Activated CD4-positive, alpha-beta T cell treated with anti-CD3 and anti-CD28 coated beads, Interleukin-2, amount 50 U/mL, for 4 hours (primary cell): ENCODE measurements around the gene MCHR2.
"Not testable (repeated sequence)": the region's sequence is repeated elsewhere in the genome, so short reads cannot be mapped to it uniquely, and the experiment has no call there.

Source experiments
- DNase-seq, 2 experiments: peaks; one replicate each; pipeline ENCODE4 v3.0.0-alpha.2; 2020

The MCHR2 gene

DNA sequence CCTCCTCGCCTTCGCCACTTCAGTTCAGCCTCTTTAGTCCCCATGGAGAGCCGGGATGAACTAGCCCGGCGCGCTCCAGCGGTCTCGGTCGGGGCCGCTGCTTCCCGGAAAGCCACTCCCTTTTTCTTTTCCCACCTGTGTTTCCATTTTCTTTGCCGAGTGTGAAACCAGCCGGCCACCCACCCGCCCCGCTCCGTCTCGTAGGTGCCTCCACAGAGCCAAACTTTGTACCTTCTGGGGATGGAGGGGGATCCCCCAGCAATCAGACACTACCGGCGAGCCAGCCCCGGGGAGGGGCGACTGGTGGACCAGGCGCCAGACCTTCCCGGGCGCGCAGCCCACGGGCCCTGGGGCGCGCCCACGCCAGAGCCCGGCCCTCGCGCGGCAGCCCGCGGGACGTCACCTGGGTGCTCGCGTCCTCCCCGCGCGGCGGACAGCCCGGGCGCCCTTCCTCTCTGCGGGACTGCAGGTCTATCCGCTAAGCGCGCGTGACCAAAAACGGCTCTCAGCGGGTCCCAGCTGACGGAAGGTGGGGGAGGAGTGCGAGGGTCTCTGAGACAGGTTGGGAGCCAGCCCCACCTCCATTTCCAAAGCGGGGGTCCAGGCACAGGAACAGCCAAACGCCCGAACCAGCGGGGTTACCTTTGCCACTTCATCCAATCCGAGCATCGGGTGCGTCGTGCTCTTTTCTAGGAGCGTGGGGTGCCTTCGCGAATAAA, at the start of gene MCHR2:
Gene MCHR2 (minus strand): TSS at position 691 of the 719 bp plus-strand sequence. CDS start 38,076 bp downstream, outside the sequence.
- no peak for DNase-seq

DNA sequence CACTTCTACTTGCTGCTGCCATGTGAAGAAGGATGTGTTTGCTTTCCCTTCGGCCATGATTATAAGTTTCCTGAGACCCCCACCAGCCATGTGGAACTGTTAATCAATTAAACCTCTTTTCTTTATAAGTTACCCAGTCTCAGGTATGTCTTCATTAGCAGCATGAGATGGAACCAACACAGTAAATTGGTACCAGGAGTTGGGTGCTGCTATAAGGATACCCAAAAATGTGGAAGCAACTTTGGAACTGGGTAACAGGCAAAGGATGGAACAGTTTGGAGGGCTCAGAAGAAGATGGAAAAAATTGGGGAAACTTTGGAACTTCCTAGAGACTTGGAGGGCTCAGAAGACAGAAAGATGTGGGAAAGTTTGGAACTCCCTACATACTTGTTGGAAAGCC, 44.5 kb upstream of the MCHR2 start:
- DNase-seq = not testable (repeated sequence)

GRCh38 chr6:100035873-100036653, 42.0 kb upstream of the MCHR2 start:
- no peak for DNase-seq

DNA sequence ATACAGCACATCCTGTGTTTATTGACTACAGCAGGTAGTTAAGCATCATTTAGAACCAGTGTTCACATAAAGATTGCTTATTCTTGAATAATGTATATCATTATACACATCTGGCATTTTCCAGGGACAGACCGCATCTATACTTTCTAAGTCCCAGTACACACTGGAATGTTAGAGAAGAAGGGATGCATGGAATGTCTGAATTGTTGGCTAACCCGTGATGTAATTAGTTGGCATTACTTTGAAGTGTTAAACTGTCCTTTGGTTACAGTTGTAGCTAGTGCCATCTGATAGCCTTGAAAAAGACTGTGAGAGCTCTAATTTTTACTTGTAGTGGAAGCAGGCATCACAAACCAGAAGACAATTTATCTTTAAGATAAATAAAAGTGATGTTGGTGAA, 29.8 kb upstream of the MCHR2 start:
- no peak for DNase-seq

GRCh38 chr6:100022847-100023246, 28.8 kb upstream of the MCHR2 start:
- DNase-seq = no peak

DNA sequence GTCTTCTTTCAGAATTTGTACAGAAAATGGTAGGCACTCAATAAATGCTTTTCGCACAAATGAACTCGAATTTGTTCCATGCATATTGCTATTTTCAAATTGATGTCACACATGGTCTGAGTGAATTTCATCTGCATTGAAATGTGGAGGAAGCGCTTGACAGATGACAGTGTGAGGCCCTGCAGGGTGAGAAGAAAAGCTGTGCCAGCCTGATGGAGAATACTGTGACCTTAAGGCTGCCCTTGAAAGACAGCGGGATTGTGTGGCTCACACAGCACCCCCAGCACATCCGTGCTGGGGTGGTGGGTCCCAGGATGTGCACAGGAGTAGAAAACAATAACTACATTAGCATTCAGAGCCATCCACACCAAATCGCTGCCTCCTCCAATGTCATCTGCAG, 14.8 kb upstream of the MCHR2 start:
- DNase-seq = no peak

- DNase-seq = peak; percentile 4 to 8
Measured at GRCh38 chr6:100001915-100002388, 7.9 kb upstream of the MCHR2 start.

DNA sequence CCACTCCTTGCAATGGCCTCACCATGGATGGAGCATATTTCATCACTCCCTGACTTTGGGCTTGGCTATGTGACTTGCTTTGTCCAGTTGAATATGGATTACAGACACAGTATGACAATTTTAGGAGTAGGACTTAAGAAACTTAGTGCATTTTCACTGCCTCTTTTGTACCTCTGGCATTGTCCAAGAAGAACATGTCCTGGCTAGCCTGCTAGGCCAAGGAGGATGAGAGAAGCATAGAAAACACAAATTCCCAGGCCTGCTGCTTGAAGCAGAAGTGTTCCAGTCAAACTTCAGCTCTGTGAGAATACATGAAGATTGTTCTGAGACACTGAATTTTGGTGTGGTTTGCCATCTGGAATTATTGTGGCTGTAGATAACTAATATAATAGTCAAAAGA, 3.1 kb upstream of the MCHR2 start:
- no peak for DNase-seq

- DNase-seq = no peak
Measured at GRCh38 chr6:99995916-99996315, 1.9 kb upstream of the MCHR2 start.

DNA sequence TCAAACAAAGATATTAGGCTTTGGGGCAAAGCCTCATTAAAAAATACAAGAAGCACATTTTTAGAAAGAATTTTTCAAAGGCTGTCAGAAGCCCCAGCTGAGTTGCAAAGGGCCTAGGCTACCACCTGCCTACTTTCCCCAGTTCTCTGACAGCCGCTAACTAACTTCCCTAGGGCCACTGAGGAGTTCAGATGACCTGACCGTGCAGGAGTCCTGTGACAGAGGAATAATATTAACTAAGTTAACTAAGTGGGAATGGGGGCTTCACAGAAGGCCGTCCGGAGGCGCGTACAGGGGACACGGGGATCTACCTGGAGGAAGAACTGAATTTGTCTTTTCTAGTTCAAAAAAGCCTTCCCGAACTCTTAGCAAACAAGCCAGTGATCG, 884 bp downstream of the MCHR2 start:
- DNase-seq = no peak

GRCh38 chr6:99991955-99992354, 2.1 kb downstream of the MCHR2 start:
- DNase-seq = no peak

GRCh38 chr6:99980741-99981140, 13.3 kb downstream of the MCHR2 start:
- no peak for DNase-seq

DNA sequence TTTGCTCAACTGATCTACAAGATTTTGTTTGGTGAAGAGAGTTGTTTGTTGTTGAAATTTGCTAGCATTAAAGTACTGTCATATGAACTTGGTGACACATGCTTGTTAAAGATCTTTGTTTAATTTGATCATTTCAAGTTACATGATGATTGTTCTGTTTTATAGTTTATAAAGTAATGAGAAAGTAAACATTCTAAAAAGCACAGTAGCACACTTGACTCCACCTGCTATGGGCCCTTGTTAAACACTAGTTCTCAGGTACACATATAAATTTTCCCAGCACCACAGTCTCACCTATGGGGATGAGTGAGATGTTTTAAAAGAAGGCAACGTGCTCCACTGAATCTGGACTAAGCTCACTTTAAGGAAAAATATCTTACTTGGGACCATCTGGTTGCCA, 14.1 kb downstream of the MCHR2 start:
- no peak for DNase-seq

DNA sequence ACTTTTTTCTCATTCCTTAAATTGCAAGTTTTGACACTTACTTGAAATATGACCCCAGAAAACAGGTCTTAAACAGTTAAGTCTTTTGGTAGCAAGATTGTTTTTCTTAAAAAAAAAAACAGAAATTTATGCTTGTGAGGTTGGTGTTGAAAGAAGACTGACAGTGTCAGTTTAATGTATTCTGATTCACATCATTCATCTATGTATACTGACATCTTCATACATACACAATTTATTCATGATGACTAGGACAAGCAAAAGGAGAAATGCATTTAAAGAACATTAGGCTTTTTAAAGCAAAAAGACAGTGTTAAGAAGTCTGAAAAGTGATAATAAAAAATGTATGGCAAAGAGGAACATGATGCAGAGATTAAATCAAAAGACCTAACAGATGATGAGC, 27.0 kb downstream of the MCHR2 start:
- no peak for DNase-seq

GRCh38 chr6:99960027-99960426, 34.0 kb downstream of the MCHR2 start:
- no peak for DNase-seq

DNA sequence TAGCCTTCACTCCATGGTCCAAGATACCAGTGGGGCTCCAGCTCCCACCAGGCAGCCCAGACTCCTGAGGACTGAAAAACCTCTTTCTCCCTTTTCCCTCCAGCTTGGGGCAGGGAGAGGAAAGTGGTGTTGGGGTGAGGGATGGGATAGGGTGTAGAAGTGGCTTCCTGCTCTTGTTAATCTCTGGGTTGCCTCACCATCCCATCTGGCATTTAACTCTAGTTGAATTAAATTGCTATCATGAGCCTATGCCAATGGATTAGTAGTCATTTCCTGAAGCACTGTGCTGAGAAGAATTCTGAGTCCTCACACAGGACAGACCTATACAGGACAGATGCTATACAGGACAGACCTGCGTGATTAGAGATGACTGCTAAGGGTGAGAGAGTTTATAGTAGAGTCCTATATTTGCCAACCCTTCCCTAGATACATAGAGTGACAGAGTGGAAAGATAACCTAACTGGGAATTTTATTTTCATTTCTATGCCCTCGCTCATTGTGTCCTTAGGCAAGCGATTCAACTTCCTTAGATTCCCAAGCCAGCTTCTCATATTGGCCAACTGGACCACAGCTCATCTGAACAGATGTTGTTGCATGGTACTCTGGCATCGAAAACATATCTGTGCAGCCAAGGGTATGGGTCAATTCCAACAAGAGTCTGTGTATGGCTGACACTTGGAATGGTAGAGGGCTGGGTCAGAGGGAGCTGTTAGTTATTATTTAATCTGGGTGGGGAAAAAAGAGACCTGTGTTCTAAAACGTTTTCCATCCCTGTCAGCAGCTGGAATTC, 42.8 kb downstream of the MCHR2 start:
- no peak for DNase-seq

GRCh38 chr6:99946005-99946404, 48.0 kb downstream of the MCHR2 start:
- DNase-seq = no peak

- no peak for DNase-seq
Measured at GRCh38 chr6:99943846-99944245, 50.2 kb downstream of the MCHR2 start.

DNA sequence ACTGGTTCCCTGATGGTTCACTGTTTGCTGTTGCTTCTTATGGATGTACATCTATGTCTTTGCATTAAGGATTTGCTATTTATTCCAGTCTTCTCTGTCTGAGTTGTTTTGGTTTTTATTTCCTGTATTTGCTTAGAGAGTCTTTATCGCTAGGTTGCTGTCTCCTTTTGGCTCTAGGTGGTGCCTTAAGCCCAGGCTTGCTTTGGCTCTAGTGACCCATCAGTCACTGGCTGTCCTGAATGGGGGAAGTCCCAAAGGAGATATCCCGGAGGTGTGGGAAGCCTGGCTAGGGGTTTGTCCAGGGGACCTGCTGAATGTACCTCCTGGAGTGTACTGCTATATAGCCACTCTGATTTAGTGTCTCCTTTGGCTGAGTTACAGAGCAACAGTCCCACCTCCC, 53.4 kb downstream of the MCHR2 start:
- DNase-seq = no peak

GRCh38 chr6:99933129-99933528, 60.9 kb downstream of the MCHR2 start:
- no peak for DNase-seq

GRCh38 chr6:99912657-99913056, 81.4 kb downstream of the MCHR2 start:
- DNase-seq = no peak

DNA sequence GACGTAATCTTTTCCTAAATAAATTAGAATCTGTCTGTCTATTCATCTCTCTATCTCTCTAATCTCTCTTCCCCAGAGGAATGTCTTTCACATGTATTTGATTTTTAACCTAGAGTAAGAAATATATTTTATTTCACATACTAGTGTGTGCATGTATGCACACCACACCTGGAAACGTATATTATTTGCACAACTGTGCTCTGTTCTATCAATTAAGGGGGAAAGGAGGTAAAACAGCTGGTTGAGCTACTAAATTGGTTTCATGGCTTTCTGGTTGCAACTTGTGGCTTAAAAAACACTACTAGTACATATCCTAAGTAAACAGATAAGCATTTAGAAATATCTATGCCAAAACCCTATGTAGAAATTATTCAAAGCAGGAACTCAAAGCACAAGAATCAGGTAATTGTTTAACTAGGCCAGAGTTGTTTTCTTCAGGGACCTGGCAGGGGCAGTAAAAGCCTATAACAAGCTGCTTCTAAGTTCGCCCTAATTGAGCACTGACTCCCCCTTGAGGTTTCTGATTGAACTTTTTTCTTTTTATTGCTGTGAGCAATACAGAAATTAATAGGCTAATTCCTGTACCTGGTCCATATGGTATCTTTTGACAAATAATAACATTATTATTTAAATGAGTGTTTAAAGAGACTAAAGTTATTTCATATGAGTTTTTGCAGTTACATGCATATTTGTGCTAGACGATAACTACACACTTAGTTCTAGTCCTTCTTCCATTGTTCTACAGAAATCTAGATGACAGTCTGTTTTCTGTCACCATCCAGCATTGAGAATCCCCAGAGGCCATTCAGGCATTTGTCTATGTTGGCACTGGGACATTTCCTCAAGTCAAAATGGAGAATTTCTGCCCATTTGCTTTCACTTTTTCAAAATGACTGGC, 88.6 kb downstream of the MCHR2 start:
- no peak for DNase-seq
